Measurements from ENCODE around the gene LYSMD4.

The LYSMD4 gene

GRCh38 chr15:99716540-99717095 is 16.6 kb downstream of the LYSMD4 start:
- Mint-ChIP-seq H3K27me3 (ENCODE audit: low read depth, poor library complexity) (peaks cover 2% of the 10 kb centered on the region), H3K4me1 (peaks cover 13% of the 10 kb centered on the region), H3K36me3 (ENCODE audit: low read depth) (peaks cover 46% of the 10 kb centered on the region), H3K4me3 (no peak overlapping the region), H3K9me3 (peaks cover 1% of the 10 kb centered on the region), H3K27ac (peak overlapping the region; percentile 25)
- no peak for TF ChIP-seq CTCF (IDR thresholded peaks at IDR 0.05)
- DNase-seq, result no peak

GRCh38 chr15:99712415-99712814 is 20.8 kb downstream of the LYSMD4 start:
- no peak overlapping the region for H3K4me3 Mint-ChIP-seq
- no peak for TF ChIP-seq CTCF (IDR thresholded peaks at IDR 0.05)
- H3K27ac Mint-ChIP-seq, result peak overlapping the region; percentile 82
- peaks cover 10% of the 10 kb centered on the region for H3K4me1 Mint-ChIP-seq
- H3K9me3 Mint-ChIP-seq, result no peaks in the 10 kb centered on the region
- H3K27me3 Mint-ChIP-seq (ENCODE audit: low read depth, poor library complexity), result no peaks in the 10 kb centered on the region
- peaks cover 42% of the 10 kb centered on the region for H3K36me3 Mint-ChIP-seq (ENCODE audit: low read depth)
- DNase-seq, result no peak

- Mint-ChIP-seq H3K4me3 (no peak overlapping the region), H3K27ac (peak overlapping the region; percentile 45), H3K9me3 (no peaks in the 10 kb centered on the region), H3K36me3 (ENCODE audit: low read depth) (peaks cover 42% of the 10 kb centered on the region), H3K27me3 (ENCODE audit: low read depth, poor library complexity) (no peaks in the 10 kb centered on the region), H3K4me1 (peaks cover 10% of the 10 kb centered on the region)
- TF ChIP-seq CTCF (IDR thresholded peaks at IDR 0.05), result no peak
- no peak for DNase-seq
Observed at GRCh38 chr15:99711625-99712024, 21.6 kb downstream of the LYSMD4 start.

- Mint-ChIP-seq H3K27me3 (ENCODE audit: low read depth, poor library complexity) (no peaks in the 10 kb centered on the region), H3K9me3 (no peaks in the 10 kb centered on the region), H3K4me3 (no peak overlapping the region), H3K27ac (peak overlapping the region; percentile 46), H3K4me1 (peaks cover 10% of the 10 kb centered on the region), H3K36me3 (ENCODE audit: low read depth) (peaks cover 34% of the 10 kb centered on the region)
- no peak for DNase-seq
- no peak for TF ChIP-seq CTCF (IDR thresholded peaks at IDR 0.05)
Observed at GRCh38 chr15:99709243-99709986, 23.8 kb downstream of the LYSMD4 start.

GRCh38 chr15:99708563-99708962 is 24.7 kb downstream of the LYSMD4 start:
- no peak for TF ChIP-seq CTCF (IDR thresholded peaks at IDR 0.05)
- H3K4me3 Mint-ChIP-seq, result no peak overlapping the region
- H3K27ac Mint-ChIP-seq, result peak overlapping the region; percentile 52
- peaks cover 10% of the 10 kb centered on the region for H3K4me1 Mint-ChIP-seq
- H3K36me3 Mint-ChIP-seq (ENCODE audit: low read depth), result peaks cover 31% of the 10 kb centered on the region
- H3K27me3 Mint-ChIP-seq (ENCODE audit: low read depth, poor library complexity), result no peaks in the 10 kb centered on the region
- DNase-seq, result no peak
- H3K9me3 Mint-ChIP-seq, result no peaks in the 10 kb centered on the region

Data from nephron progenitor cell (in vitro differentiated cells).